Astrocyte (in vitro differentiated cells and primary cell): ENCODE measurements around the gene RBM22. TPM values are rescaled to one million over a fixed set of nuclear protein-coding genes. Genes with fewer than 3 reads are reported as not detected.

Experiments used
- DNase-seq: peaks from one replicate; pipeline ENCODE4 v3.0.0-alpha.2; 2010; ENCODE audit warnings: low read depth
- FAIRE-seq: peaks from 2 replicates; lab custom pipeline; 2011; peaks lifted over from hg19 to GRCh38; lab: Jason Lieb, UNC
- H2AFZ ChIP-seq: 2 replicates; pipeline ENCODE4 v1.6.0; 2012; ENCODE audit warnings: low read depth, low read length, inconsistent platforms
- H3K27ac ChIP-seq: 2 replicates; pipeline ENCODE4 v1.5.1; 2011; ENCODE audit warnings: low read depth, low read length, inconsistent platforms
- H3K27me3 ChIP-seq: 2 replicates; pipeline ENCODE4 v1.6.0; 2011; ENCODE audit warnings: low read length, inconsistent platforms; ENCODE audit not compliant: insufficient read depth
- H3K36me3 ChIP-seq: 2 replicates; pipeline ENCODE4 v1.5.1; 2011; ENCODE audit warnings: low read length, inconsistent platforms; ENCODE audit not compliant: insufficient read depth
- H3K4me1 ChIP-seq: 2 replicates; pipeline ENCODE4 v1.5.1; 2011; ENCODE audit warnings: low read length, inconsistent platforms; ENCODE audit not compliant: insufficient read depth
- H3K4me2 ChIP-seq: 2 replicates; pipeline ENCODE4 v1.6.0; 2012; ENCODE audit warnings: low read length, inconsistent platforms
- H3K4me3 ChIP-seq: 2 replicates; pipeline ENCODE4 v1.5.1; 2011; ENCODE audit warnings: low read depth, mild to moderate bottlenecking, low read length, inconsistent platforms; ENCODE audit not compliant: insufficient read depth
- H3K79me2 ChIP-seq: 2 replicates; pipeline ENCODE4 v1.6.0; 2012; ENCODE audit warnings: mild to moderate bottlenecking, low read length, inconsistent platforms; ENCODE audit not compliant: insufficient read depth
- H3K9ac ChIP-seq: 2 replicates; pipeline ENCODE4 v1.6.0; 2012; ENCODE audit warnings: mild to moderate bottlenecking, low read length, inconsistent platforms
- H3K9me3 ChIP-seq: 2 replicates; pipeline ENCODE4 v1.5.1; 2012; ENCODE audit warnings: low read depth, mild to moderate bottlenecking, low read length, inconsistent platforms; ENCODE audit not compliant: insufficient read depth
- H4K20me1 ChIP-seq: 2 replicates; pipeline ENCODE4 v1.6.0; 2012; ENCODE audit warnings: low read length, inconsistent platforms; ENCODE audit not compliant: insufficient read depth
- H3K27ac Mint-ChIP-seq: one replicate; pipeline ENCODE4 v1.8.0; 2021; ENCODE audit warnings: mild to moderate bottlenecking, mixed read lengths; ENCODE audit not compliant: unreplicated experiment
- H3K27me3 Mint-ChIP-seq: one replicate; pipeline ENCODE4 v1.8.0; 2021; ENCODE audit warnings: low read depth, mixed read lengths; ENCODE audit not compliant: unreplicated experiment
- H3K36me3 Mint-ChIP-seq: one replicate; pipeline ENCODE4 v1.8.0; 2021; ENCODE audit warnings: low read depth, mixed read lengths; ENCODE audit not compliant: unreplicated experiment
- H3K4me1 Mint-ChIP-seq: one replicate; pipeline ENCODE4 v1.8.0; 2021; ENCODE audit warnings: low read depth, mixed read lengths; ENCODE audit not compliant: unreplicated experiment
- H3K4me3 Mint-ChIP-seq: one replicate; pipeline ENCODE4 v1.8.0; 2021; ENCODE audit warnings: mild to moderate bottlenecking, moderate library complexity, mixed read lengths; ENCODE audit not compliant: unreplicated experiment
- H3K9me3 Mint-ChIP-seq: one replicate; pipeline ENCODE4 v1.8.0; 2021; ENCODE audit warnings: mild to moderate bottlenecking, mixed read lengths; ENCODE audit not compliant: unreplicated experiment
- EZH2 ChIP-seq: IDR thresholded peaks from 2 replicates; pipeline ENCODE4 v1.6.1; 2012; ENCODE audit warnings: mild to moderate bottlenecking, low read length, inconsistent platforms; ENCODE audit not compliant: insufficient read depth
- total RNA-seq: library from RNA; stranded (reverse); gene quantifications from 2 replicates; pipeline ENCODE4 v1.2.1, GENCODE V29; 2021
- TF ChIP-seq, protein P1 (sequence below): IDR thresholded peaks from 2 replicates; pipeline ENCODE4 v1.5.1; 2011; ENCODE audit warnings: low read depth, mild to moderate bottlenecking, inconsistent platforms, low read length, moderate library complexity; ENCODE audit not compliant: insufficient read depth

The RBM22 gene
- total RNA-seq, 1 donor from 2014 or later, result 47.4 TPM

DNA sequence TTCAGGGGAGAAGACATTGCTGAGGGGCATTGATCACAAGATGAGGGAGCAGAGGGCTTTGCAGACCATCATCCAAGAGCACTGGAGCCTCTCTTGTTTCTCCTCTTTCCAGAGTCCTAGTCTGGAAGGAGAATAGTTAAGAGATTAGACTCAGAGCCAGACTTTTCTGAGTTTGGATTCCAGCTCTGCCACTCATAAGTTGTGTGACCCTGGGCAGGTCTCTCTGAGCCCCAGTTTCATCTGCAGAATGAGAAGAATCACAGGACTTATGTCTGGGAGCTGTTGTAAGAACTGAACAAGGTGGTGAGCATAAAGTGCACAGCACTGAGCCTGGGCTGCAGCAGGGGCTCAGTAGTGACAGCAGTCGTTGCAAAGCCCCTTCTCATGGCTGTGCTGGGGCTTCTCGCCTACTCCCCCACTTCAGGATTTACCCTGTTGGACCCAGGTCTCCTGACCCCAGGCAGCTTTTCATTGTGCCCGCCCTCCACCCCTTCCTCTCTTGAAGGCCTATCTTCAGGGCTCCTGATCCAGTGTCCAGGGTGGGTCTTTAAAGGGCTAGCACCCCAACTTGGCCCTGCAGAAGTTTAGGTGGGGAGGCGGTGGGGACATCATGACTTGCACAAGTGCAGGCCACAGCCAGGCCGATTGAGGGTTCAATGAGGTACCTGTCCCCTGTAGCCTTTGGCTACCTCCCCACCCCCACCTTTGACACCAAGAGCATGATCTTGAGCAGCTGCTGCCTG, 58.9 kb downstream of the RBM22 start:
- Histone ChIP-seq H3K27me3 (no peaks in the 10 kb centered on the region), H3K4me2 (peak overlapping the region; percentile 86), H3K9me3 (no peaks in the 10 kb centered on the region), H3K4me1 (peaks cover 81% of the 10 kb centered on the region), H3K9ac (peak overlapping the region; percentile 90), H3K27ac (peak overlapping the region; percentile 99), H3K36me3 (no peaks in the 10 kb centered on the region), H2AFZ (no peak overlapping the region), H4K20me1 (peaks cover 34% of the 10 kb centered on the region), H3K4me3 (peak overlapping the region; percentile 62), H3K79me2 (peaks cover 58% of the 10 kb centered on the region)
- Mint-ChIP-seq H3K27ac (peak overlapping the region; percentile 96), H3K36me3 (peaks cover 2% of the 10 kb centered on the region), H3K27me3 (no peaks in the 10 kb centered on the region), H3K4me1 (peaks cover 74% of the 10 kb centered on the region), H3K9me3 (no peaks in the 10 kb centered on the region), H3K4me3 (peak overlapping the region; percentile 82)
- DNase-seq (no peak), FAIRE-seq (no peak)
- TF ChIP-seq, protein P1, sequence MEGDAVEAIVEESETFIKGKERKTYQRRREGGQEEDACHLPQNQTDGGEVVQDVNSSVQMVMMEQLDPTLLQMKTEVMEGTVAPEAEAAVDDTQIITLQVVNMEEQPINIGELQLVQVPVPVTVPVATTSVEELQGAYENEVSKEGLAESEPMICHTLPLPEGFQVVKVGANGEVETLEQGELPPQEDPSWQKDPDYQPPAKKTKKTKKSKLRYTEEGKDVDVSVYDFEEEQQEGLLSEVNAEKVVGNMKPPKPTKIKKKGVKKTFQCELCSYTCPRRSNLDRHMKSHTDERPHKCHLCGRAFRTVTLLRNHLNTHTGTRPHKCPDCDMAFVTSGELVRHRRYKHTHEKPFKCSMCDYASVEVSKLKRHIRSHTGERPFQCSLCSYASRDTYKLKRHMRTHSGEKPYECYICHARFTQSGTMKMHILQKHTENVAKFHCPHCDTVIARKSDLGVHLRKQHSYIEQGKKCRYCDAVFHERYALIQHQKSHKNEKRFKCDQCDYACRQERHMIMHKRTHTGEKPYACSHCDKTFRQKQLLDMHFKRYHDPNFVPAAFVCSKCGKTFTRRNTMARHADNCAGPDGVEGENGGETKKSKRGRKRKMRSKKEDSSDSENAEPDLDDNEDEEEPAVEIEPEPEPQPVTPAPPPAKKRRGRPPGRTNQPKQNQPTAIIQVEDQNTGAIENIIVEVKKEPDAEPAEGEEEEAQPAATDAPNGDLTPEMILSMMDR, result no peak
- TF ChIP-seq EZH2, result no peak

DNA sequence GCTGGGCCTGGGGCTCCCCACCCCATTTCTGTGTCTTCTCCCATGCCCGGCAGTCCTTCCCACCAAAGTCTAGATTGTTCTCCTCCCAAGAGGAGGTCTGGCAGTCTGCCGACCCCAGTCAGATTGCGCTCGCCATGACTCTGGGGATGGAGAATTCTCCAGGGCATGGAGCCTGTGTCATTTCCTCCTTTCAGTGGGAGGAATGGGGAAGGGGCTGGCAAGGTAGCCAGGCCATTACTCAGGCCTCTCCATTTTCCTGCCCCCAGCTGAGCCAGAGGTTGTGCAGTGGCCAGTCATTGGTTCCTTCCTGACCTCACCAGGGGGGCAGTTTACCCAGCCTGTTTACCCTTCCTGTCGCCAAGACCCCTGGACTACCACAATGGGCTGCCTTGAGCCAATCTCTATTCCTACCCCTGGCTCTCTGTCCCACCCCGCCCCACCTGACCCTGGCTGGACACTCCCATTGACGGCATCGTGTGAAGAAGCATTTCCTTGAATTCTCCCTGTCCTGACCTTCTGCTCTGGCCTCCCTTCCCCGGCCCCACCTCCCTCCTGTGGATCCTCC, 59.8 kb downstream of the RBM22 start:
- no peaks in the 10 kb centered on the region for H3K9me3 ChIP-seq
- H3K27ac ChIP-seq, result peak overlapping the region; percentile 99
- H3K36me3 Mint-ChIP-seq, result peaks cover 2% of the 10 kb centered on the region
- H3K4me2 ChIP-seq, result peak overlapping the region; percentile 86
- H3K4me1 Mint-ChIP-seq, result peaks cover 81% of the 10 kb centered on the region
- H3K9ac ChIP-seq, result peak overlapping the region; percentile 90
- H3K27me3 Mint-ChIP-seq, result no peaks in the 10 kb centered on the region
- DNase-seq (peak; percentile 85), FAIRE-seq (no peak)
- no peaks in the 10 kb centered on the region for H3K9me3 Mint-ChIP-seq
- H3K36me3 ChIP-seq, result no peaks in the 10 kb centered on the region
- H2AFZ ChIP-seq, result peak overlapping the region; percentile 6
- H3K79me2 ChIP-seq, result peaks cover 50% of the 10 kb centered on the region
- no peaks in the 10 kb centered on the region for H3K27me3 ChIP-seq
- H4K20me1 ChIP-seq, result peaks cover 28% of the 10 kb centered on the region
- H3K4me1 ChIP-seq, result peaks cover 90% of the 10 kb centered on the region
- no peak for TF ChIP-seq EZH2
- TF ChIP-seq, protein P1, result no peak
- peak overlapping the region; percentile 96 for H3K27ac Mint-ChIP-seq
- peak overlapping the region; percentile 62 for H3K4me3 ChIP-seq
- peak overlapping the region; percentile 82 for H3K4me3 Mint-ChIP-seq

Other genes starting within 250 kb of the RBM22 start
- gene NDST1, start 192.9 kb downstream of the RBM22 start, total RNA-seq, result 293 and 321 TPM in 2 replicates
- 40.2 and 68.9 TPM in 2 replicates for gene SYNPO, start 60.4 kb downstream of the RBM22 start, total RNA-seq
- gene MYOZ3, start 39.8 kb downstream of the RBM22 start, total RNA-seq, result 5.5 and 9.4 TPM in 2 replicates
- 53.8 and 57.0 TPM in 2 replicates for gene DCTN4, start 58.0 kb upstream of the RBM22 start, total RNA-seq
- 16.7 and 19.8 TPM in 2 replicates for gene SMIM3, start 77.7 kb upstream of the RBM22 start, total RNA-seq
- not detected in 2 replicates for gene IRGM, start 145.5 kb upstream of the RBM22 start, total RNA-seq
- gene ZNF300, start 203.9 kb upstream of the RBM22 start, total RNA-seq, result 7.7 and 9.2 TPM in 2 replicates